KBM-7 (cell line): ENCODE measurements around the gene TKFC.
A peak's percentile ranks its signal among the peaks of the same experiment; 100 is the strongest.

Source experiments
- DNase-seq: peaks from one replicate; pipeline ENCODE4 v3.0.0-alpha.2; 2015
- in situ Hi-C: fragments of 300-500 bp; cut with MboI; formaldehyde crosslinking; loops from 2 replicates; pipeline ENCODE4 v1.14.3; 2020; ENCODE audit warnings: low sequenced_read_pairs, low pct_unique_long_range_greater_than_20kb, mixed read lengths

The TKFC gene

DNA sequence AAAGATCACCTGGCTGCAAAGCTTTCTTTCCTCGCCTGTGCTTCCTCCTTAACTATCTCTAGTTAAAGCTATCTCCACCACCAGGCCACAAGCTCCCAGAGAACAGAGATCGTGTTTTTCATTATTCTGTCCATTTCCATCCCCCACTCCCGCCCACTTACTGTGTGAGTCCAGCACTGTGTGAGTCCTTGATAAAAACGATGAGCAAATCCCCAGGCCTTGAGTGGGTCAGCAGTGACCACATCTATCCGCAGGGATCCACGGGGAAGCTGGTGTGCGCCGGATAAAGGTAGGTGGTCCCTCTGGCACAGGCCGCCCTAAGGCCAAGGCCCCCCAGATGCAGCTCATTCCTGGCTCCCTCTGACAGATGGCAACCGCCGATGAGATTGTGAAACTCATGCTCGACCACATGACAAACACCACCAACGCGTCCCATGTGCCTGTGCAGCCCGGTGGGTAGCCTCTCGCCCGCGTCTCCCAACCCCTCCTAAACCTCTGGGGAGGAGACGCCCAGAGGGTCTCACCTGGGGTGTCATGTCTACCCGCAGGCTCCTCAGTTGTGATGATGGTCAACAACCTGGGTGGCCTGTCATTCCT lies 9.3 kb downstream of the TKFC start:
- in situ Hi-C loops, result no loop called here
- no peak for DNase-seq

- DNase-seq, result no peak
- in situ Hi-C loops, result no loop called here
Observed at GRCh38 chr11:61343792-61344745, 11.0 kb downstream of the TKFC start.

GRCh38 chr11:61345170-61345610 lies 12.2 kb downstream of the TKFC start:
- no peak for DNase-seq
- in situ Hi-C loops, result no loop called here

- no peak for DNase-seq
- in situ Hi-C loops, result no loop called here
Observed at GRCh38 chr11:61345954-61346843, 13.2 kb downstream of the TKFC start.

DNA sequence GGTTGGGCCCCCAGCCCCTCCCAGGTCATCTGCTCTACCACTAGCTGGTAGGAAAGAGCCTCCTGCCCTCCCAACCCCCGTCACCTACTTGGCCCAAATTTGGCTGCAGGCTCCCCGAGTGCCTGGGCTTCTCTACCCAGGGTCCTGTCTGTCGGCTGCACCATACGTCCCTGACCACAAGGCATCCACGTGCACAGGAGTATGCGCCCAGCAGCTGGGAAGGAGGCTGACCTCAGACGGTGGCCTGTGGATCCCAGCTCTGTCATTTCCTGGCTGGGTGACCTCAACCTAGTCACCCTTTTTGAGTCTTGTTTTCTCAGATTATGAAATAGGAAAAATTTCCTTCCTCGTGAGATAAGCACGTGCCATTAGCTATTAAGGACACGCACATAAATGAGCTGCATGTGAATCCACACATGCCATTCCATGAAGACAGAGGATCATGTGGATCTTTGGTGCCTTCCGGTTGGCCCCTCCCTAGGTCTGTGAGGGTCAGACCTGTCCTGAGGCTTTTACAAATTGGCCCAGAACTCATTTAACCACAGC lies 15.0 kb downstream of the TKFC start:
- in situ Hi-C loops, result no loop called here
- DNase-seq, result no peak

DNA sequence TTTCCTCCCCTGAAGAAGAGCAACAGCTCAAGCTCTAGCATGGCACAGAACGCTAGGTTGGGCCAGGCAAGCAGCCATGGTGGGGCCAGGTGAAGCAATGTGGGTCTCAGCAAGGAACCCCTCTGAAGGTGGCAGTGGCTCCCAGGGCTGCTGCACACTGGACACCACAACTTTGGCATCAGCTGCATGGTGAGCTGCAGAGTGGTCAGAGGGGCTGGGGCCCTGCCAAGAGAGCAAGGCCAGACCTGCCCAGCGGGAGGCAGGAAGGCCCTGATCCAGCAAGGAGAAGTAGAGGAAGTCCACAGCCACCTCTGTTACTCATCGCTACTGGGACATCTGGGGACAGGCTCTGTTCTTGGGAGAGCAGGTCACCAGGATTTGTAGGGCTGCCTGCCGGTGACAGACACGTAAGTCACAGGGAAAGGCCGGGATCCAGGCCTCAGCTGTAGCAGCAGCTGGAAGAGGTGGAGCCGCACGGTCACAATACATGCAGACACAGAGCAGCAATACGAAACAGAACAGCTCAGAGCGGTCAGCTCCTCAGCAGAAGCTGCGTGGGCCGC lies 16.2 kb downstream of the TKFC start:
- in situ Hi-C loops, result no loop called here
- no peak for DNase-seq

GRCh38 chr11:61349916-61350315 lies 16.9 kb downstream of the TKFC start:
- in situ Hi-C loops, result no loop called here
- no peak for DNase-seq

- DNase-seq, result no peak
- in situ Hi-C loops, result no loop called here
Observed at GRCh38 chr11:61350336-61350735, 17.3 kb downstream of the TKFC start.

- in situ Hi-C loops, result no loop called here
- no peak for DNase-seq
Observed at GRCh38 chr11:61350803-61351202, 17.8 kb downstream of the TKFC start.

GRCh38 chr11:61352038-61352437 lies 19.0 kb downstream of the TKFC start:
- no peak for DNase-seq
- in situ Hi-C loops, result no loop called here

- DNase-seq, result no peak
- in situ Hi-C loops, result no loop called here
Observed at GRCh38 chr11:61353131-61354067, 20.4 kb downstream of the TKFC start.

DNA sequence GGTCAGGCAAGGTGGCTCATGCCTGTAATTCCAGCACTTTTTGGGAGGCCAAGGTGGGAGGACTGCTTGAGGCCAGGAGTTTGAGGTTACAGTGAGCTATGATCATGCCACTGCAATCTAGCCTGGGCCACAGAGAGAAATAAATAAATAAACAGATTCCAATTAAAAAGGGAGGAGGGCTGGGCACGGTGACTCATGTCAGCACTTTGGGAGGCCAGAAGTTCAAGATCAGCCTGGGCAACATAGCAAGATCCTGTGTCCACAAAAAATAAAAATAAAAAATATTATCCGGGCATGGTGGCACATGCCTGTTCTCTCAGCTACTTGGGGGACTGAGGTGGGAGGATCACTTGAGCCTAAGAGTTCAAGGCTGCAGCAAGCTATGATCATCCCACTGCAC lies 21.2 kb downstream of the TKFC start:
- in situ Hi-C loops, result no loop called here
- DNase-seq, result no peak

DNA sequence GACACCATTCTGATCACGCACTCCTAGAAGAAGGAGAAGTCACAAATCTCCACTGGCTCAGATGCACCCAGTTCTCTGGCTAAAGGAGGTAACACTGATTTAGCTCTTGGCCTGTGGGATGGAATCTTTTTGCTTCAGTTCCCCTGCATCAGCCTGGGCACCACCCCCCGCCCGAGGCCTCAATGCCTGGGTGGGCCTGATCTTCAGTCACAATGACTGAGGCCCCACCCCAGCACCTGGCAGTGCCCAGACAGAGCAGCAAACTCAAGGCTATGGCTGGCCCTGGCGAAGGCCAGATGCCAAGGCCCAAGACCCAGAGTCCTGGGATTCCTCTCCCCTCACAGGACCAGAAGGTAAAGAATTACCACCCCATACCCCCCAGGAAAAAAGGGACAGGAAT lies 23.7 kb downstream of the TKFC start:
- DNase-seq, result no peak
- in situ Hi-C loops, result no loop called here

GRCh38 chr11:61357233-61357893 lies 24.3 kb downstream of the TKFC start:
- peak; percentile 85 for DNase-seq
- in situ Hi-C loops, result no loop called here

GRCh38 chr11:61357894-61358239 lies 24.8 kb downstream of the TKFC start:
- in situ Hi-C loops, result no loop called here
- DNase-seq, result no peak

DNA sequence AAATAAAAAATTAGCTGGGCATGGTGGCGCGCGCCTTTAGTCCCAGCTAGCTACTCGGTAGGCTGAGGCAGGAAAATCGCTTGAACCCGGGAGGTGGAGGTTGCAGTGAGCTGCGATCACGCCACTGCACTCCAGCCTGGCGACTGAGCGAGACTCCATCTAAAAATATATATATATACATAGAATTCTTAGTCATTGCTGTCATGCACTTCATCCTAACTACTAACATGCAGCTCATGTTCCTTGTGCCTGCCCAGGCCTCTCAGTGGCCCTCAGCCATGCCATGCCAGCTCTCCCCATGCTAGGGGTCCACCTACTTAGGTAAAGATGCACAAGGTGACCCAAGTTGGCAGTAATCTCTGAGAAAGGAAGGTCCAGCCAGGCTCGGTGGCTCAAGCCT lies 25.5 kb downstream of the TKFC start:
- in situ Hi-C loops, result no loop called here
- no peak for DNase-seq

DNA sequence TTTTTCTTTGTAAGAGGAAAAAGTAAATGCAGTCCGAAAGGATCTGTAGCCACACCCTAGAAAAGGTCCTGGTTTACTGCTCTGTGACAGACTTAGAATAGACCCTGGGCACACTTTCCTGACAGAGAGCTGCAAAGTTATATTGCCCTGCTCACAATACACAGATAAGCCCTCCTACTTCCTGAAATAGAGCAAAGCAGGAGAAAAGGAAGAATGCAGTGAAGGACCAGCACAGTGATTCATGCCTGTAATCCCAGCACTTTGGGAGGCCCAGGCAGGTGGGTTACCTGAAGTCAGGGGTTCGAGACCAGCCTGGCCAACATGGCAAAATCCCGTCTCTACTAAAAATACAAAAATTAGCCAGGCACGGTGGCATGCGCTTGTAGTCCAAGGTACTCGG lies 26.5 kb downstream of the TKFC start:
- DNase-seq, result peak; percentile 52
- in situ Hi-C loops, result no loop called here
